Epithelial cell of esophagus (primary cell): ENCODE measurements around the gene CDKAL1.
A peak's percentile ranks its signal among the peaks of the same experiment; 100 is the strongest.

ENCODE experiments used
- DNase-seq: peaks from one replicate; pipeline ENCODE4 v3.0.0; 2010; ENCODE audit warnings: low read depth
- H3K4me3 ChIP-seq: 2 replicates; pipeline ENCODE4 v1.5.1; 2011; ENCODE audit warnings: mild to moderate bottlenecking, low read length, control low read depth
- TF ChIP-seq, protein P1 (sequence below): IDR thresholded peaks from 2 replicates; pipeline ENCODE4 v1.5.1; 2011; ENCODE audit warnings: low read depth, mild to moderate bottlenecking, low read length, control low read depth, inconsistent platforms; ENCODE audit not compliant: insufficient read depth; ENCODE audit errors: missing control alignments

Gene CDKAL1

DNA sequence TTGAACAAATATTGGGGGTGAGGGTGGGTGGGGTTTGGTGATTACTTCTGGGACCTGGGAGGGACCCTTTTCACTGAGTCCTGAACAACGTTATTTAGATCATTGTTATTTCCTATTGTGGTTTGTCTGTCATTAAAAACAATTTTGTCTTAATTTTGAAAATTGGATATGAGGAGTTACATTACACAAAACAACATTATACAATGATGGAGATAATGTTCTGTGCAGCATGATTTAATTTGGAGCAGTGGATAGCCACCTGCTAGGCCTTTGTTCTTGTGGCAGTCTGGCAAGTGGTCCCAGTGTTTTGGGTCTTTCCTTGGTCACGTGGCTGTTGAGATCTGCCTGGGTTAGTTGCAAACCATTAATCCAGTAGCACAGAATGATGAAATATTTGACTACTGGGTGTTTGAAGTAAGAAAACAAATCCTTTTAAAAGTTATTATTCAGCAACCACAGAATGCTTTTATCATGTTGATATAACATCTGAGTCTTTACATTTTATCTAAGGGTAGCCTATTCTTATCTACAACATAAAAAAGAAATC, 172.8 kb downstream of the CDKAL1 start:
- H3K4me3 ChIP-seq: no peak overlapping the region

DNA sequence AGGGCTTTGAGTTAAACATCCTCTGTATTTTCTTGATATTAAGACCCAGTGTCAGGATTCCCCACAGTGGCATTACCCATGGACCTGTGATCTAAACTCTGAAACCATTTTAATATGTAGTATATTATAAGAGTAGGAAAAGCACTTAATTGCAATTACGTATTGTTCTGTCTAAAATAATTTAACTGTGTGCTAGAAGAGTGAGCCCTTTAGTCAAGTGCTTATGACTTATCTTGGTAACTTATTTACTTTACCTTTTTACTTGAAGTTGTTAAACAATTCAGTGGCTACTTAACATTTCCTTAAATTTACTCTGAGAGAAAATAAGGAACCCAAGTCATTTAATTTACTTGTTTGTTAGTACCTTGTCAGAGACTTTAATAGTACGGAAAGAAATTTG, 173.6 kb downstream of the CDKAL1 start:
- H3K4me3 ChIP-seq: no peak overlapping the region
- TF ChIP-seq, protein P1, sequence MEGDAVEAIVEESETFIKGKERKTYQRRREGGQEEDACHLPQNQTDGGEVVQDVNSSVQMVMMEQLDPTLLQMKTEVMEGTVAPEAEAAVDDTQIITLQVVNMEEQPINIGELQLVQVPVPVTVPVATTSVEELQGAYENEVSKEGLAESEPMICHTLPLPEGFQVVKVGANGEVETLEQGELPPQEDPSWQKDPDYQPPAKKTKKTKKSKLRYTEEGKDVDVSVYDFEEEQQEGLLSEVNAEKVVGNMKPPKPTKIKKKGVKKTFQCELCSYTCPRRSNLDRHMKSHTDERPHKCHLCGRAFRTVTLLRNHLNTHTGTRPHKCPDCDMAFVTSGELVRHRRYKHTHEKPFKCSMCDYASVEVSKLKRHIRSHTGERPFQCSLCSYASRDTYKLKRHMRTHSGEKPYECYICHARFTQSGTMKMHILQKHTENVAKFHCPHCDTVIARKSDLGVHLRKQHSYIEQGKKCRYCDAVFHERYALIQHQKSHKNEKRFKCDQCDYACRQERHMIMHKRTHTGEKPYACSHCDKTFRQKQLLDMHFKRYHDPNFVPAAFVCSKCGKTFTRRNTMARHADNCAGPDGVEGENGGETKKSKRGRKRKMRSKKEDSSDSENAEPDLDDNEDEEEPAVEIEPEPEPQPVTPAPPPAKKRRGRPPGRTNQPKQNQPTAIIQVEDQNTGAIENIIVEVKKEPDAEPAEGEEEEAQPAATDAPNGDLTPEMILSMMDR: no peak
- no peak for DNase-seq

More for the DNA sequence above, 172.8 kb downstream of the CDKAL1 start:
- TF ChIP-seq, protein P1: no peak
- DNase-seq: no peak

DNA sequence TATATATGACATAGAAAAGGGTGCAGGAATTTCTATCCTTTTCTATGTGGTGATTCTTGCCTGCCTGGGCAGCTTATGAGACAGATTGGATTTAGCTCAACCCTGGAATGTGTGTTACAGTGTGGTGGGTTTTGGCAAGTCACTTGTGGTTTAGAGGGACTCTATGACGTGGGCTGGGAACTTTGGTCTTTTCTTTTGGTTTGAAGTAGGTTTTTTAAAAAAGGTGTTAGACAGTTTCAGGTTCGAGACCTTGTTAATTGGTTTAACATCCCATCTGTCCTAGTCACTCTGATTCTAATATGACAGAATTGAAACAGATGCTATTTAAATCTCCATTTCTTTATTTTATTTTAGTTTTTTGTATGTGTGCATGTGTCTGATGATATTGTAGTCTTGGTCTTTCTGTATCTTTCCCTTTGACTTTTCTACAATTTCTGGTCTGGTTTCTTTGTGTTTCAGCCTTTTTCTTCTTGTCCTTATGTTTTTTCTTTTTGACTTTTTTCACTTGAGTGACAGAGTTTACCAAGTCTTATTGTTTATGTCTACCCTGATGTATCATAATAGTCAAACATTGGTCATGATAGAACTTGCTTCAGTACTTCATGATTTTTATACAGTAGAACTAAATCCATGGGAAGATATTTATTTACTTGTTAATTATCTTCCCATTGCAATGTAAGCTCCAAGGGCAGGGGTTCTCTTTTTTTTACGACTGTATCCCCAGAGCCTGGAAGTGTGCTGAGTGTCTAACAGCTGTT, 174.3 kb downstream of the CDKAL1 start:
- TF ChIP-seq, protein P1: no peak
- DNase-seq: peak; percentile 37
- no peak overlapping the region for H3K4me3 ChIP-seq

DNA sequence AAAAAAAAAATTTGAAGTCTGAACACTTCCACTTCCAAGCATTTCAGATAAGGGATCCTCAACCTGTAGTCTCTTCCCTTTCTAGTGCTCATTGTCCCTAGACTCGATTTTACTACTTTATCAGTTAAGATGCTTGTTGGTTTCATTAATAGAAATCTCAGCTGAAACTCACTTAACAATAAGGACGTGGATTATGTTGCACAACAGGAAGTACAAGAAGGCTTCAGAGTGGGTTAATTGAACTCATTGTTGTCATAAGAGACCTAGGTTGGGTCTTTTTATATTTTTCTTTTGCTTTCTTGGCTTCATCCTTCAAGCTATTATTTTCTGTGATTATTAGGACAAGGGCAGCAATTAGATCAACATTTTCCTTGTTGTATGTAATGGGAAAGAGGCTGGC, 175.2 kb downstream of the CDKAL1 start:
- no peak overlapping the region for H3K4me3 ChIP-seq
- TF ChIP-seq, protein P1: no peak
- DNase-seq: peak; percentile 35

DNA sequence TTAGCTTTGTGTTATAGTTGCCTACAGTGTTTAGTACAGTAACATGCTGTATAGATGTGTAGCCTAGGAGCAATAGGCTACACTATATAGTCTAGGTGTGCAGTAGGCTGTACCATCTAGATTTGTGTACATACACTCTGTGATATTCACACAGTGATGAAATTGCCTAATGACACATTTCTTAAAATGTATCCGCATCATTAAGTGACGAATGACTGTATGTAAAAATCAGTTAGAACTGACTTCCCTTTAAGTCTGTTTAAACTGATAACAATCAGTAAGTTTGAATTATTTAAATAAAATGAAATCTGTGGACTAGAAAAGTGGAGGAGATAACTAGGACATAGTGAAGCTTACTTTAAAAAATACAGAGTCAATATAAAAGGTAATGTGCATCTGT, 176.1 kb downstream of the CDKAL1 start:
- H3K4me3 ChIP-seq: no peak overlapping the region
- DNase-seq: no peak
- TF ChIP-seq, protein P1: no peak

DNA sequence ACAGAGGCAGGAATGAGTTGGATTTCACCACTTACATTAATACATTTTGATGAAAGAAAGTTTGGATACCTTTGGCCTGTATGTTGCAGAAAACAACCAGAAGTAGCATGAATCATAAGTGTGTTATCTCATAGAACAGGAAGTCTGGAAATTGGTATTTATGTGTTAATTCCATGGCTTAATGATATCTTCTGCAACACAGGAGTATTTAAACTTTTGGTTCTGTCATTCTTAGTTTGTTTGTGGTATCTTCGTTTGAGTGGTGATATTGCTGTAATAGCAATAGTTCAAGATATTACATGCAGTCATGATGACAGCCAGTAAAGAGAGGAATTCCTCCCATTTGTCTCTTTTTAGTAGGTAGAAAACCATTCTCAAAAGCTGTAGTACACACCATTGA, 177.3 kb downstream of the CDKAL1 start:
- TF ChIP-seq, protein P1: no peak
- peak; percentile 49 for DNase-seq

DNA sequence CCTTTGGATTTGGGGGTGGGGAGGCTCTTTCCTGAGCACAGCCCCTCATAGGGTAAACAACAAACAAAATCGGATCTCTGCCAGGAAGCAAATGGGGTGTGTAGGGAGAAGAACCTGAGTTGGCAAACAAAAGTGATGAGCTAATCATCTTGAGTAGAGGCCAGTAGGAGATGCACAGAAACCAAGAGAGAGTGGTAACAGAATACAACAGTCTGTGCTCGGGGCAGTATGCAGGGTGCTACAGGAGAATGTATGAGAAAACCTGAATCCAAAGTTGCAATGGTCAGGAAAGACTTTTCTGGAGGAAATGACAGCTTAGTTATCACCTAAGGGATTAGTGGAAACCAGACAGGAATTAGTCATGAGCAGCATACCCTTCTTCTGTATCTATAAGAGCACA, 177.8 kb downstream of the CDKAL1 start:
- TF ChIP-seq, protein P1: no peak
- DNase-seq: peak; percentile 72
- no peak overlapping the region for H3K4me3 ChIP-seq

More for the DNA sequence above, 177.3 kb downstream of the CDKAL1 start:
- no peak overlapping the region for H3K4me3 ChIP-seq
